GM10248 (cell line): ENCODE measurements around the gene PARVB.

Experiments
- CTCF ChIA-PET: fragments of 300-600 bp; sonication (Branson Sonifier 250); formaldehyde crosslinking; extraction: SDS; loops from one replicate; lab custom pipeline; 2021; ENCODE audit warnings: antibody characterized with exemption; lab: Yijun Ruan, JAX
- POLR2A ChIA-PET: fragments of 350-650 bp; sonication (Branson Sonifier 250); formaldehyde crosslinking; extraction: SDS; loops from one replicate; lab custom pipeline; 2020; ENCODE audit warnings: antibody characterized with exemption; lab: Yijun Ruan, JAX
- DNase-seq: peaks from one replicate; pipeline ENCODE4 v3.0.0; 2012; ENCODE audit errors: extremely low spot score
- TF ChIP-seq, protein P1 (sequence below): IDR thresholded peaks from 2 replicates; pipeline ENCODE4 v1.5.1; 2012; ENCODE audit warnings: mild to moderate bottlenecking, low read depth; ENCODE audit errors: extremely low read depth, missing control alignments, control extremely low read depth

Gene PARVB

DNA sequence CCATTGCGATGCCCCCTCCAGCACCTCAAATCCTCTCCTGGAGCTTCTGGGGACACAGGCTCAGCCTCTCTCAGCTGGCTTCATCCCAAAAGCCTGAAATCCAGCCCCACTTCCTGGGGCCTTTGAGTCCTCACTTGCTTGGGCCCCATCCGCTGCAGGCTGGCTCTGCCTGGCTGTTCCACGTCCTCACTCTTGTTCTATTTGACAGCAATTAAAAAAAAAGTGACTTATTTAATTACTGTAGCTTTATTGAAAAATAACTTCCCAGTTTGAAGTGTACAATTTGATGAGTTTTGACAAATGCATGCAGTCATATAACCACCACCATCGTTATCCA, 183.8 kb downstream of the PARVB start:
- CTCF ChIA-PET = no interaction called here
- no peak for DNase-seq
- TF ChIP-seq, protein P1, sequence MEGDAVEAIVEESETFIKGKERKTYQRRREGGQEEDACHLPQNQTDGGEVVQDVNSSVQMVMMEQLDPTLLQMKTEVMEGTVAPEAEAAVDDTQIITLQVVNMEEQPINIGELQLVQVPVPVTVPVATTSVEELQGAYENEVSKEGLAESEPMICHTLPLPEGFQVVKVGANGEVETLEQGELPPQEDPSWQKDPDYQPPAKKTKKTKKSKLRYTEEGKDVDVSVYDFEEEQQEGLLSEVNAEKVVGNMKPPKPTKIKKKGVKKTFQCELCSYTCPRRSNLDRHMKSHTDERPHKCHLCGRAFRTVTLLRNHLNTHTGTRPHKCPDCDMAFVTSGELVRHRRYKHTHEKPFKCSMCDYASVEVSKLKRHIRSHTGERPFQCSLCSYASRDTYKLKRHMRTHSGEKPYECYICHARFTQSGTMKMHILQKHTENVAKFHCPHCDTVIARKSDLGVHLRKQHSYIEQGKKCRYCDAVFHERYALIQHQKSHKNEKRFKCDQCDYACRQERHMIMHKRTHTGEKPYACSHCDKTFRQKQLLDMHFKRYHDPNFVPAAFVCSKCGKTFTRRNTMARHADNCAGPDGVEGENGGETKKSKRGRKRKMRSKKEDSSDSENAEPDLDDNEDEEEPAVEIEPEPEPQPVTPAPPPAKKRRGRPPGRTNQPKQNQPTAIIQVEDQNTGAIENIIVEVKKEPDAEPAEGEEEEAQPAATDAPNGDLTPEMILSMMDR = no peak
- POLR2A ChIA-PET = no interaction called here

DNA sequence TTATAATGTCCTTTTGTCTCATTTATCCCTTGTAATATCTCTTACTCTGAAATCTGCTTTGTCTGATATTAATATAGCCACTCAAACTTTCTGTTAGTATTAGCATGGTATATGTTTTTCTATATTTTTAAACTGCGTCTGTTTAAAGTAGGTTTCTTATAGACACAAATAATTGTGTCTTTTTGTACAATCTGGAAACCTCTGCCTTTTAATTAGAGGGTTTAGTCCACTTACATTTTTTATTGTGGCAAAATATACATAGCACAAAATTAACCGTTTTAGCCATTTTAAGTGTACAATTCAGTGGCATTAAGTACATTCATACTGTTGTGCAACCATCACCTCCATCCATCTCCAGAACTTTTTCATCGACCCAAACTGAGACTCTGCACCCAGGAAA, 185.2 kb downstream of the PARVB start:
- TF ChIP-seq, protein P1 = no peak
- ChIA-PET CTCF (no interaction called here), POLR2A (no interaction called here)
- no peak for DNase-seq

DNA sequence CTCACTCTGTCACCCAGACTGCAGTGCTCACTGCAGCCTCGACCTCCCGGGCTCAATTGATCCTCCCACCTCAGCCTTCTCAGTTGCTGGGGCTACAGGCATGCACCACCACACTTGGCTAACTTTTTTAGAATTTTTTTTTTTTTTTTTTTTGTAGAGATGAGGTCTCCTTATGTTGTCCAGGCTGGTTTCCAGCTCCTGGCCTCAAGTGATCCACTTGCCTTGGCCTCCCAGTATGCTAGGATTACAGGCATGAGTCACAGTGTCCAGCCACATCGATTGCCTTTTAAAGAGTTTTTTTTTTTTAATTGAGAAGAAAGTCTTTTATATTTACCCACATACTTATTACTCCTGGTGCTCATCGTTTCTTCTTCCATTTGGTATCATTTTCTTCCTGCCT, 186.6 kb downstream of the PARVB start:
- DNase-seq = no peak
- ChIA-PET POLR2A (no interaction called here), CTCF (no interaction called here)
- TF ChIP-seq, protein P1 = no peak

DNA sequence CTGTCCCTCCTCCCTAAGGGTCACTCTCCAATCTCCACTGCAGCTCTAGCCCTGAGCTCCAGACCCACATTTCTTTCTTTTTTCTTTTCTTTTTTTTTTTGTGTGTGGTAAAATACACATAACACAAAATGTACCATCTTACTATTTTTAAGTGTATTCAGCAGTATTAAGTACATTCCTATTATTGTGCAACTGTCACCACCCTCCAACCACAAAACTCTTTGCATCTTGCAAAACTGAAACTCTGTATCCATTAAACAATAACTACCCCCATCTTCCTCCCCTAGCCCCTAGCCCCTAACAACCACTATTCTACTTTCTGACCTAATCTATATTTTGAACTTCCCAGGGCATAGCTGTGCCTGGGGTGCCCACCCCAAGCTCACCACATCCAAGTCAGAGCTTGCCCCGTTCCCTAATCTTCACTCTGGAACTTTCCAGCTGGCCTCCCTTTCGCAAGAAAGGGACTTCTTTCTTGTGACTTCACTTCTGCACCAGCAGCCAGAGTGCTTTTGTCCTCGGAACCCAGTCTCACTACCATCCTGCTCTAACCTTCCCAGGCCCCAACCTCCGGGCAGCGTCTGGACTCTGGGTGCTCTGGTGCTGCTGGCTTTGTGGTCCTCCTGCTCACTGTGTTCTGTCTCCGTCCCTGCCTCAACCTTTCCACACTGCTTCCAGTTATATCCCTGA, 187.3 kb downstream of the PARVB start:
- POLR2A ChIA-PET = no interaction called here
- DNase-seq = peak; percentile 11
- TF ChIP-seq, protein P1 = no peak
- CTCF ChIA-PET = no interaction called here

DNA sequence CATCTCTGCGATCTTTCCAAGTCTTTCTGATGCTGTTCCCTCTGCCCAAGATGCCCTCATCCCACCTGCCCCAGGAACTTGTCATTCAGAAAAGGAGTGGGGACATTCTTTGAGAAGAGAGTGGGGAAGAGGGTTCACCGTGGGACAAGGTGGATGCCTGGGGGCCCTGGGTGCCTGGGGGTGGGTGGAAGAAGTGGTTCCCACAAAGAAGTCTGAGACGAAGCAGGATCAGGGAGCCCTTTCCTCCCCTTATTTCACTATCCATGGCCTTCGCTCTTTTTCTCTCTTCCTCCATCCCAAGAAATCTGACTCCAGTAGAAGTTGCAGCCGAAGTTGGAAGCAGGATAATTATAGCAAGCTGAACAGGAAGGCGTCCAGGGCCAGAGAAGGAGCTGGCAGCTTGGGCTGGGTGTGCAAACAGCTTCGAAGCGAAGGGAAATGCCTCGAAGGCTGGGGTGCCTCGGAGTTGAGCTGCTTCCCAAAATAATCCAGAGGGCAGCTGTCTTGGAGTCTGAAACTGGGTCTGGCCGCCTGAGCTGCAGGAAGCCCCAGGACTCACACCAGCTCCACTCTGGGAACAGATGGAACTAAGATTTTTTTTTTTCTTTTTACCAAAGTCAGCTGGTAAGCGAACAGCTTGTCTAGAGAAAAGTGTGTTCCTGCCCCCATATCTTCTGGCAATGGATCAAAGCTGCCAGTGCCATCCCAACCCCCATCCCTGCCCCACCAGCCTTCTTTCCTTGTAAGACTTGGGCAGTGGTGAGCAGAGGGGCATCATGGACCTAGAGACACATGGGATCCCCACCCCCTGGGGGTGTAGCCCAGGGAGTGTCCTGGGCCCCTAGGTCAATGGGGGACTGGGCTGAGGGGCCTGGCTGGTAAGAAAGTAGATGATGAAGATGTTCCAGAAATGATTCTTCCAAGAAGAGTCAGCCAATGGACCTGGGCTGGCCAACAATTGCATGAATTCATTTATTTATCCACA, 188.1 kb downstream of the PARVB start:
- peak; percentile 8 for DNase-seq
- ChIA-PET CTCF (no interaction called here), POLR2A (no interaction called here)
- TF ChIP-seq, protein P1 = no peak

DNA sequence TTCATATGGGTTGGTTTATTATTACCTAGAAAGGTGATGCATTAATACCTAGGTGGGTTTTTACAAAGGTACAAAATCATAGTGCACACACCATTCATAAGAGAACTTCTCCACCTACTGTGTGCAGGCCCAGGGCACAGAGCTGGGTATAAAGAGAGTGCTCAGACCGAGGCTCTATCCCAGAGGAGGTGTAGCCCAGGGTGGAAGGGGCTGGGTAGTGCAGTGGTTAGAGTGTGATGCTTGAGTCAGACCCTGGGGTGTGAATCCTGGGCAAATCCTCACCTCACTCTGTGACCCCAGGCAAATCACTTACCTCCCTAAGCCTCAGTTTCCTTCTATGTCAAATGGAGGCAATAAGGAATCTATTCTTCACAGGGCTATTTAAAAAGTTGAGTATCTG, 188.8 kb downstream of the PARVB start:
- no peak for DNase-seq
- POLR2A ChIA-PET = no interaction called here
- CTCF ChIA-PET = no interaction called here
- TF ChIP-seq, protein P1 = no peak
